GM12865 (cell line): ENCODE measurements around the gene RGS6.

Experiments
- DNase-seq: peaks from one replicate; pipeline ENCODE4 v3.0.0; 2010; ENCODE audit warnings: low read depth
- H3K4me3 ChIP-seq: 2 replicates; pipeline ENCODE4 v1.5.1; 2011; ENCODE audit warnings: mild to moderate bottlenecking, low read depth, low read length, control low read depth
- TF ChIP-seq, protein P1 (sequence below): IDR thresholded peaks from 2 replicates; pipeline ENCODE4 v1.5.1; 2011; ENCODE audit warnings: low read length, control low read depth, low read depth, inconsistent platforms; ENCODE audit not compliant: insufficient read depth; ENCODE audit errors: missing control alignments

Gene RGS6

GRCh38 chr14:72169521-72169920 lies 237.3 kb downstream of the RGS6 start:
- TF ChIP-seq, protein P1, sequence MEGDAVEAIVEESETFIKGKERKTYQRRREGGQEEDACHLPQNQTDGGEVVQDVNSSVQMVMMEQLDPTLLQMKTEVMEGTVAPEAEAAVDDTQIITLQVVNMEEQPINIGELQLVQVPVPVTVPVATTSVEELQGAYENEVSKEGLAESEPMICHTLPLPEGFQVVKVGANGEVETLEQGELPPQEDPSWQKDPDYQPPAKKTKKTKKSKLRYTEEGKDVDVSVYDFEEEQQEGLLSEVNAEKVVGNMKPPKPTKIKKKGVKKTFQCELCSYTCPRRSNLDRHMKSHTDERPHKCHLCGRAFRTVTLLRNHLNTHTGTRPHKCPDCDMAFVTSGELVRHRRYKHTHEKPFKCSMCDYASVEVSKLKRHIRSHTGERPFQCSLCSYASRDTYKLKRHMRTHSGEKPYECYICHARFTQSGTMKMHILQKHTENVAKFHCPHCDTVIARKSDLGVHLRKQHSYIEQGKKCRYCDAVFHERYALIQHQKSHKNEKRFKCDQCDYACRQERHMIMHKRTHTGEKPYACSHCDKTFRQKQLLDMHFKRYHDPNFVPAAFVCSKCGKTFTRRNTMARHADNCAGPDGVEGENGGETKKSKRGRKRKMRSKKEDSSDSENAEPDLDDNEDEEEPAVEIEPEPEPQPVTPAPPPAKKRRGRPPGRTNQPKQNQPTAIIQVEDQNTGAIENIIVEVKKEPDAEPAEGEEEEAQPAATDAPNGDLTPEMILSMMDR: no peak
- no peak overlapping the region for H3K4me3 ChIP-seq
- peak; percentile 38 for DNase-seq

GRCh38 chr14:72172049-72172448 lies 239.8 kb downstream of the RGS6 start:
- no peak for DNase-seq
- H3K4me3 ChIP-seq: no peak overlapping the region
- TF ChIP-seq, protein P1: no peak

- TF ChIP-seq, protein P1: no peak
- no peak for DNase-seq
- H3K4me3 ChIP-seq: no peak overlapping the region
Measured at GRCh38 chr14:72172597-72172996, 240.4 kb downstream of the RGS6 start.

- no peak for DNase-seq
- H3K4me3 ChIP-seq: no peak overlapping the region
- TF ChIP-seq, protein P1: no peak
Measured at GRCh38 chr14:72173038-72173720, 240.9 kb downstream of the RGS6 start.

DNA sequence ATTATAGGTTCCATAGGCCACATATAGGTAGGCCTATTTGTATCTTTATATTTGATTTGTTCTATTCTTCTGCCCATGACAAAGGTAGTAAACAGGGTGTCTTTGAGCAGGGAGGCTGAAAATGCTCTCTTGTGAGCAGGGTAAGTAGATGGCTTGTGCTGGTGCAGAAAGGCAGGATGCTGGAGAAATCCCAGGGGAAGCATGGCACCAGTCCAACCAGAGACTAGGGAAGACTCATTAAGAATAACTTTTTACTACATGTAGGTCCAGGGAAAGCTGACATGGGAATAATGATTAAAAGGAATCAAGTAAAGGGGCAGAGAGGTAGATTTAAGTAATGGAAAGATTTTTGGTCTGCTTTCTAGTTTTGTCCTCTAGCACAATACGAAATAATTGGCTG lies 245.0 kb downstream of the RGS6 start:
- no peak overlapping the region for H3K4me3 ChIP-seq
- TF ChIP-seq, protein P1: no peak
- DNase-seq: no peak

- DNase-seq: no peak
- TF ChIP-seq, protein P1: peak; percentile 11
- no peak overlapping the region for H3K4me3 ChIP-seq
Measured at GRCh38 chr14:72178517-72178916, 246.3 kb downstream of the RGS6 start.
